ENCODE data around the gene KRTAP12-2. TPM values are rescaled to one million over a fixed set of nuclear protein-coding genes. Genes with fewer than 3 reads are reported as not detected.

The KRTAP12-2 gene
- total RNA-seq: not detected in 2 replicates

GRCh38 chr21:44666401-44667320, at the start of gene KRTAP12-2:
Gene KRTAP12-2 (minus strand): TSS chr21:44666927. CDS start chr21:44666886, 41 bp downstream.

GRCh38 chr21:44711327-44712202, 44.8 kb upstream of the KRTAP12-2 start, which contains the start of gene TSPEAR:
Gene TSPEAR (minus strand): TSS chr21:44711572. CDS start chr21:44711514, 58 bp downstream.

GRCh38 chr21:44697172-44697810, 30.6 kb upstream of the KRTAP12-2 start, which contains the start of gene KRTAP10-12:
Gene KRTAP10-12 (plus strand): TSS chr21:44697172. CDS start chr21:44697202, 30 bp downstream.

GRCh38 chr21:44681861-44682579, 15.3 kb upstream of the KRTAP12-2 start, which contains the start of gene KRTAP12-1:
Gene KRTAP12-1 (minus strand): TSS chr21:44682163. CDS start chr21:44682123, 40 bp downstream.

GRCh38 chr21:44657635-44658540, 8.8 kb downstream of the KRTAP12-2 start, which contains the start of gene KRTAP12-3:
Gene KRTAP12-3 (plus strand): TSS chr21:44657932. CDS start chr21:44657980, 48 bp downstream.

GRCh38 chr21:44654576-44655175, 12.1 kb downstream of the KRTAP12-2 start, which contains the start of gene KRTAP12-4:
Gene KRTAP12-4 (minus strand): TSS chr21:44654659. CDS start chr21:44654614, 45 bp downstream.

GRCh38 chr21:44646366-44647221, 20.1 kb downstream of the KRTAP12-2 start, which contains the start of gene KRTAP10-11:
Gene KRTAP10-11 (plus strand): TSS chr21:44646414. CDS start chr21:44646459, 45 bp downstream.

GRCh38 chr21:44637018-44637850, 29.5 kb downstream of the KRTAP12-2 start, which contains the start of gene KRTAP10-10:
Gene KRTAP10-10 (plus strand): TSS chr21:44637356. CDS start chr21:44637418, 62 bp downstream.

GRCh38 chr21:44626673-44627143, 40.0 kb downstream of the KRTAP12-2 start, which contains the start of gene KRTAP10-9:
Gene KRTAP10-9 (plus strand): TSS chr21:44627093. CDS start chr21:44627172, 79 bp downstream.

Other genes starting within 250 kb of the KRTAP12-2 start
- under 0.01 and 0.14 TPM in 2 replicates for gene LRRC3, start 211.4 kb downstream of the KRTAP12-2 start, total RNA-seq
- gene KRTAP10-1, start 126.7 kb downstream of the KRTAP12-2 start, total RNA-seq: not detected in 2 replicates
- gene KRTAP10-2, start 115.4 kb downstream of the KRTAP12-2 start, total RNA-seq: not detected in 2 replicates
- gene KRTAP10-3, start 108.1 kb downstream of the KRTAP12-2 start, total RNA-seq: not detected in 2 replicates
- not detected in 2 replicates for gene KRTAP10-4, start 93.2 kb downstream of the KRTAP12-2 start, total RNA-seq
- not detected in 2 replicates for gene KRTAP10-5, start 86.3 kb downstream of the KRTAP12-2 start, total RNA-seq
- not detected in 2 replicates for gene KRTAP10-6, start 74.4 kb downstream of the KRTAP12-2 start, total RNA-seq
- gene KRTAP10-7, start 66.3 kb downstream of the KRTAP12-2 start, total RNA-seq: not detected in 2 replicates
- gene KRTAP10-8, start 54.8 kb downstream of the KRTAP12-2 start, total RNA-seq: not detected in 2 replicates
- not detected in 2 replicates for gene KRTAP10-9, start 39.8 kb downstream of the KRTAP12-2 start, total RNA-seq
- not detected in 2 replicates for gene KRTAP10-10, start 29.6 kb downstream of the KRTAP12-2 start, total RNA-seq
- not detected in 2 replicates for gene KRTAP10-11, start 20.5 kb downstream of the KRTAP12-2 start, total RNA-seq
- not detected in 2 replicates for gene KRTAP12-4, start 12.3 kb downstream of the KRTAP12-2 start, total RNA-seq
- not detected in 2 replicates for gene KRTAP12-3, start 9.0 kb downstream of the KRTAP12-2 start, total RNA-seq
- gene KRTAP12-1, start 15.2 kb upstream of the KRTAP12-2 start, total RNA-seq: not detected in 2 replicates
- not detected in 2 replicates for gene KRTAP10-12, start 30.2 kb upstream of the KRTAP12-2 start, total RNA-seq
- not detected in 2 replicates for gene TSPEAR, start 44.6 kb upstream of the KRTAP12-2 start, total RNA-seq
- gene UBE2G2, start 134.9 kb upstream of the KRTAP12-2 start, total RNA-seq: 45.4 and 85.0 TPM in 2 replicates
- gene SUMO3, start 151.1 kb upstream of the KRTAP12-2 start, total RNA-seq: 64.4 and 67.0 TPM in 2 replicates
- gene PTTG1IP, start 206.8 kb upstream of the KRTAP12-2 start, total RNA-seq: 268 and 335 TPM in 2 replicates

All from smooth muscle cell of bladder (primary cell).